GM18511 (cell line): ENCODE results near the gene OVCA2.

ENCODE experiments used
- ATAC-seq: cut with Tn5 transposase; IDR thresholded peaks from one replicate; pipeline ENCODE4 v1.9.1; 2021; ENCODE audit warnings: mild to moderate bottlenecking, moderate library complexity; ENCODE audit not compliant: unreplicated experiment

OVCA2 gene

DNA sequence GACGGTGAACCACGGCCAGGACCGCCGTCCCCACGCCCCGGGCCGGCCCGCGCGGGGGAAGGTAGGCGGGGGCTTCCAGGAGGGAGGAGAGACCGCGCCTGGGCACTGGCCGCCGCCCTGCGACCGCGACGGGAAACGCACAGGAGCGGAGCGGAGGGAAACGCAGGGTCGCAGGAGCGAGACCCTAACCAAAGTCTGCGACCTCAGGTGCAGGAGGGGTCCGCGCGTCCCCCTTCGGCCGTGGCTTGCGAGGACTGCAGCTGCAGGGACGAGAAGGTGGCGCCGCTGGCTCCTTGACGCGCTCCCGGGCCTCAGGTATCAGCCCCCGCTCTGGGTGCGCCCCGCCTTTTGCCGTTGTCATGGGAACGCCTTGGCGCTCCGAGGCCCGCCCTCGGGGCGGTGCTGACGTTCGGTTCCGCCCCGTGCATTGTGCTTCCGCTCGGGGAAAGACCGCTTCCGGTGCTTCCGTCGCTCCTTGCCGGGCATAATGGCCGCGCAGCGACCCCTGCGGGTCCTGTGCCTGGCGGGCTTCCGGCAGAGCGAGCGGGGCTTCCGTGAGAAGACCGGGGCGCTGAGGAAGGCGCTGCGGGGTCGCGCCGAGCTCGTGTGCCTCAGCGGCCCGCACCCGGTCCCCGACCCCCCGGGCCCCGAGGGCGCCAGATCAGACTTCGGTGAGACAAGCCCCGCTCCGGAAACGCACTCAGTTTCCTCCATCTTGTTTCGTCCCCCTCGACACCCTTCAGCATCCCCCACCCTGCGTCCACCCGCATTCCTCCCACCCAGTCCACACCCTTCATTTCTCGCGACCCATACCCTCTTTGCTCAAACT is at the start of gene OVCA2:
Gene OVCA2, plus strand, starts transcription at position 462 of the 829 bp plus-strand sequence. Its CDS starts 26 bp downstream, at position 488.
- ATAC-seq: peak; percentile 95

- ATAC-seq: no peak
Observed at GRCh38 chr17:1992541-1992940, 49.3 kb upstream of the OVCA2 start.

DNA sequence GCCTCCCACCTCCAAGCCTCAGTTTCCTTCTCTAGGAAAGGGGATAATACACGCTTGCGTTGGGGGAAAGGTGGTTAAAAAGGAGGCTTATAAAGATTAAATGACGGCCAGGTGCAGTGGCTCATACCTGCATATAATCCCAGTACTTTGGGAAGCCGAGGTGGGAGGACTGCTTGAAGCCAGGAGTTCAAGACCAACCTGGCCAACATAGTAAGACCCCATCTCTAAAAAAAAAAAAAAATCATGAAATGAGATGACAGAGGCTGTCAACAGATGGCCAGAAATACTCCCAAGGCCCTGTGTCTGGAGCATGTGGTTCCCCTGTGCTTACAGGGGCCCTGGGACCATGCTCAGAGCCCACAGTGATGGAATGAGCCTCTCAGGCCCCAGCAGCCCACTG is 47.1 kb upstream of the OVCA2 start:
- ATAC-seq: no peak

DNA sequence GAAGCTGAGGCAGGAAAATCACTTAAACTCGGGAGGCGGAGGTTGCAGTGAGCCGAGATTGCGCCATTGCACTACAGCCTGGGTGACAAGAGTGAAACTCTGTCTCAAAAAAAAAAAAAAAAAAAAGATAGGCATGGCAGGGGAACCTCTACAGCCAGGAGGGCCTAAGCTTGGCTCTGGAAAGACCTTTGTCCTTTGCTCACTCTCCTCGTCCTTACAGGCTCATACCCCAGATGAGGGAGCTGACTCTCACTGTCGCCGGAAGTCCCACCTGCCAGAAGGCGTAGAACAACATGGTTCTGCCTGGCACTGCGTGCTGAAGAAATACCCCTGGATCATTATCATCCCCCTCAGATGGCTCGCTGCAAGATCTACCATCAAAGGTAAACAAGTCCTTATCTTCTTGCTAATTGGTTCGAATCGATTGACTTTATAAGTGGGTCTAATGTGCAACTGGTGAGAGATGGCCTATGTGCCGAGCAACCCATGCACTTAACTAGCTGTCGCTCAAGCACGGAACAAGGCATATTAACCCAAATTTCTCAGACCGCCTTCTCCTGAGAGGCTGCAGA is 46.4 kb upstream of the OVCA2 start:
- ATAC-seq: no peak

DNA sequence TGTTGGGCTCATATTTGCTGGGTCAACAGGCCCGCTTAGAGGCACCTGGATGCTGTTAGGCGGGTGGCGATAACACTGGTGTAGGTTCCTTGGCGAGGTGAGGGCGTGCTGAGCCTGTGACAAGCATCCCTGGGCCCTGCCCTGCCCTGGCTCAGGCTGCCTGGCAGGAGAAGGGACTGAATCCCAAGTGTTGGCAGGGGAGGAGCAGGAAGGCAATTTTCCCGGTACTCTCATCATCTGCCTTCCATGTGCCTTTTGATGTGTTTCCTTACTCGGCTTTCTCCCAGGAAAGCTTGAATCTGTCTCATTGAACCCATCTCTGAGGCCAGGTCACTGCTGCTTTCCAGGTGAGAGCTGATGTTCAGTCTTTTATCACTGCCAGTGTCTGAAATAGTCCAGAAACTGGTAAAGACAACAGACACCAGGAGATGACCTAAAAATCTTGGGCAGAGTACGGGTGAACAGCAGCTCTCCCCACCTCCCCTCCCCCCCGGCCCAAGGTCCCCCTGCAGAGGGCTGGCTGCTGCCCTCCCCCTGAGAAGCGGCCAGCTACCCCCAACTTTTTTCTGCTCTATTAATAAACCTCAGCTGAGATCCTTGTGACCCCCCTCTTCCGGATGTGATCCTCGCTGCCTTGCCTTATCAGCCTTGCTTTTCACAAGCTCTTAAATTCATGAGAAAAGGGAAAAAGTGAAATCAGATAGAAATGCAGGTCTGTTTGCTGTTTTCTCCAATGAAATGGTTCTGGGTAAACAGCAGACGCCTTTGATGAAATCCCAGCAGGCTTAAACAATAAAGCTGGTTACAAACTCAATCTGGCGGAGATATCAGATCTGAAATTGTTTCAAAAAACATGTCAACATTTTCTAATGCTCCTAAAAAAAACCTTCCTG is 45.7 kb upstream of the OVCA2 start:
- ATAC-seq: no peak

GRCh38 chr17:1996800-1997288 is 45.0 kb upstream of the OVCA2 start:
- ATAC-seq: no peak

DNA sequence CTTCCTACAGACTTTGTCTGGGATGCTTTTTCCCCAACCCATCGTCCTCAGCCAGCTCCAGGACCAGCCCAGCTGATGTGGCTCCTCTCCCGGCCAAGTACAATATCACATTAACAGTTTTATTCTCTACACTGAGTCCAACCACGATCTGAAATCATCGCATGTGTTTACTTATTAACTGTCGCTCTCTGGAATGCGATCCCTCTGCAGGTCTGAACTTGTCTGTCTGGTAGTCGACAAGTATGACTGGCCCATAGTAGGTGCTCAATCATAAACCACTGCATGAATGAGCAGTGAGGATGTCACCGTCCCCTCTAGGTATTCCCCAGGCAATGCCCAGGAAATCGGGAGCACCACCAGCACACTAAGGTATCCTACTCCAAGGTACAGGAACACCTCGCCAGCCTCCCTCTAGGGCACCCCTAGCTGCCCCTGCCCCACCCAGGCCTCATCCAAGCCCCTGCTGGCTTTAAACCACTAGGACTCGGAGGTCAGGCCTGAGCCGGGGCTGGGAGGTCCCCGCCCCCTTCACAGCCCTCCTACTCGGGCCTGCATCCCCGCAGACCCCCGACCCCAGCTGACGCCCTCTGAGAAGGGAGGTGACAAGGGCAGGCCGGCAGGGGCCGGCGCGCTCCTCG is 44.4 kb upstream of the OVCA2 start:
- no peak for ATAC-seq

DNA sequence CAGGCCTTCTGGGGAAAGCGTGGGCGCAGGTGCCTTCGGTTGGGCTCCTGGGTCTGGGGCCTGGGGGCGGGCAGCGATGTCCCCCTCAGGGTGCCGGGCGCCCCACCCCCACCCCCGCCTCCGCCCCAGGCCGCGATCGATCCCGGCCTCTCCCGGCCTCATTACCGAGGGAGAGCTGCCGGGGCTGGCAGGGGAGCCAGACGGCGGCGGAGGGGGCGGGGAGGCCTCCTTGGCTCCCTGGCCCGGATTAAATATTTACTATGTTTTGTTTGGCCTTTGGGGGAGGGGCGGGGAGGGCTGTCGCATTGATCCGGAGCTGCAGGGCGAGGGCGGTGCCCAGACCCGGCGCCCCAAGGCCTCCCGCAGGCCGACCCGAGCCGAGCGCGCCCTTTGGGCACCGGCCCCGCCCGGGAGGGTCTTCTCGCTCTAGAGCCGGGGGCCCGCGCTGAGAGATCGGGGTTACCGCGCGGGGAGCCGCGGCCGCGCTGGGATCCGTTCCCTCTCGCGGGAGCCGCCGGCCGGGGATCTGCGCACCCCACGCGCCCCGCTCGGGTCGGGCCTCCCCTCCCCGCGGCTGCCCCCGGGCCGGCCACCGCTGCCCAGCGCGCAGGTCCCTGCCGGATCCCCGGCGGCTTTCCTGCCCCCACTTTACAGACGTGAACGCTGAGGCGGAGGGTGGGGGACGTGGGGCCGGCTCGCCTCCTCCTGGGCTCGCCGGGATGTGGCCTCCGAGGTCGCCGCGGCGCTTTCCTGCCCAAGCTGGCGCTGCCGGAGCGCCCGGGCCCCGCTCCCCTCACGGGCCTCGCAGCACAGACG is 43.7 kb upstream of the OVCA2 start:
- ATAC-seq: no peak

GRCh38 chr17:1999557-2000251 is 42.1 kb upstream of the OVCA2 start:
- ATAC-seq: no peak

GRCh38 chr17:2002767-2003329 is 39.0 kb upstream of the OVCA2 start:
- ATAC-seq: no peak

- no peak for ATAC-seq
Observed at GRCh38 chr17:2003525-2003924, 38.3 kb upstream of the OVCA2 start.

DNA sequence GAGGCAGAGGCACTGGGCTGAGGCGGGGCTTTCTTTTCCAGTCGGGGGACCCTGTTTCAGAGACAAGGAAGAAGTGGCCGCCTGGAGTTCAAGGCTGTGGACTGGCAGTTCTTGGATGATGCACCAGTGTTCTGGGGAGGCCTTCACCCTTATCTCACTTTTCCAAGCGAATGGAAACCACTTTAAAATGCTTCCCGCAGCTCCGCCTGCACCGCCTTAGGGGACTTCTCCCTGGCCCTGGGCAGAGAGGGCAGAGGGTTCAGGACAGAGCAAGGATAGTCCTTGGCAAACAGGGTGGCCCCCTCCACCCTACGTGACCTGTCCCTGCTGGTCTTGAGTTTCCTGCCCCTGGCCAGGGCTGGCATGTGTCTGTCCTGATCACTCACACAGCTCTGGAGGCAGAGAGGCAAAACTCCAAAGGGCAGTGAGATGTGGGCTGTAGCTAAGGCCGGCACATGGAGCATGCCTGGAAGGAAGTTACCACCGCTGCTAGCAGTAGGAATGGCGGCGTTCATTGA is 37.3 kb upstream of the OVCA2 start:
- ATAC-seq: no peak

DNA sequence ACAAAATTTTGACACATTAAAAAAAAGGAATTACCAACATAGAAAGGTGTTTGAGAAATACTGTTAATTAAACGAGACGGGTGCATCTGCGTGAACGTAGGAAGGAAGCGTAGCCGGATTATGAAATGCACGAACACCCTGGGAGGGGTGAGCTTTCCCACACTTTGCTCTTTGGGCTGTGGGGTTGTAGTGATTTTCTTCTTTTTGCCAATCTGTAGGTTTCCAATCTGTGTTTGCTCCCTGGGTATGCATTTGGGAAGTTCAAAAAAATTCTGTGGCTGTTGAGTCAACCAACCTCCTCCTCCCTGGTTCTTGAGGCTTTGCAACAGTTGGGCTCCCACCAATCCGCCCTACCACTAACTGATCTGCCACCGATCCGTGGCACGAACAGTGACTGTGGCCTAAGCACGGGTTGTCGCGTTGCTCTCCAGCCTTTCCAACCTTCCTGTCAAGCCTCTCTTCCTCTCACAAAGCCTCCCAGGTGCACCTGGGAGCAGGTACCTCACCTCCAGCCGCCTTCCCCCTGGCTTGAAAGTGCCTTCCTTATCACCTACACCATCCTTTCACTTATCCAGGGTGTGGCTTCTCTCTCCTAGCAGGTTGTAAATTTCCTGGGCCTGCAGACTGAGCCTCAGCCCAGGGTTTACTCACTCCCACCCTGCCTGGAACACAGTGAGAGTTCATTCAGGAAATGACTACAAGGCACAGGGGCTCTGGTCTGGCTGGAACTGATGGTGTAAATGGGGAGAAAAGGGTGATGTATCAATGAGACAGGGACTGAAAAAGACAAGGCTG is 33.3 kb upstream of the OVCA2 start:
- ATAC-seq: no peak

DNA sequence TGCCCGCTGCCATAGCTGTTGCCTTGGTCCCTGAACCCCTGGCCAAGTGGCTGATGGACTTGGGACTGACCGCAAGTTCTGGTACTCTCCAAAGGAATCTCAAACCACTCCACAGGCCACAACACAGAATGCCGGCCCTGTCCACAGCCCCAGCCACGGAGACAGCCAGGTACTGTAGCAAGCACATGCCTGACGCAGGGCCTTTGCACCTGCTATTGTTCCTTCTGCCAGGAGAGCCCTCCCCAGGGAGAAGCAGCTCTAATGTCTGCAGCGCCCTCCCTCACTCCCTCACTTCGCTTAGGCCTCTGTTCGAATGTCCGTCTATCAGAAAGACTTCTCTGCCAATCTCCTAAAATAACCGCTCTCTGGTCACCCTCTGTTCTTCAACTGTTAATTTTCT is 32.1 kb upstream of the OVCA2 start:
- no peak for ATAC-seq

GRCh38 chr17:2011411-2012371 is 30.1 kb upstream of the OVCA2 start:
- ATAC-seq: no peak

- ATAC-seq: no peak
Observed at GRCh38 chr17:2012499-2012898, 29.3 kb upstream of the OVCA2 start.
